Endothelial cell of umbilical vein (primary cell): ENCODE results near the gene AMPD1. TPM values are rescaled to one million over a fixed set of nuclear protein-coding genes. Genes with fewer than 3 reads are reported as not detected.

Experiments
- BruUV-seq: library from RNA; stranded (reverse); fragments of 400-500 nt; replicated peaks from 2 replicates; lab custom pipeline; 2021; lab: Mats Ljungman, UMichigan
- CTCF ChIA-PET: fragments of 300-600, 350-600 bp; sonication (Branson Sonifier 250); formaldehyde crosslinking; loops from one replicate; lab custom pipeline; 2021; ENCODE audit warnings: antibody characterized with exemption, inconsistent platforms; lab: Charles Lee
- POLR2A ChIA-PET: fragments of 300-600, 350-600 bp; sonication (Branson Sonifier 250); formaldehyde crosslinking; loops from one replicate; lab custom pipeline; 2021; ENCODE audit warnings: antibody characterized with exemption, inconsistent platforms; lab: Charles Lee
- DNase-seq: peaks from one replicate; pipeline ENCODE4 v3.0.0-alpha.2; 2011; ENCODE audit warnings: low read depth, low spot score
- FAIRE-seq: peaks from 2 replicates; lab custom pipeline; 2011; peaks lifted over from hg19 to GRCh38; lab: Jason Lieb, UNC
- H2AFZ ChIP-seq: 2 replicates; pipeline ENCODE4 v1.6.0; 2012; ENCODE audit warnings: low read depth, low read length, control low read depth, inconsistent platforms
- H3K27ac ChIP-seq: 2 replicates; pipeline ENCODE4 v1.5.1; 2011; ENCODE audit warnings: low read depth, mild to moderate bottlenecking, control low read depth, low read length, moderate library complexity; ENCODE audit not compliant: insufficient read depth
- H3K27me3 ChIP-seq, 2 experiments: 2 replicates each; pipeline versions ENCODE4 v1.6.0 to v1.6.1; 2011; ENCODE audit warnings: low read length in 2 of 2, mixed read lengths in 1 of 2; ENCODE audit not compliant: control insufficient read depth in 2 of 2, insufficient read depth in 2 of 2
- H3K36me3 ChIP-seq, 2 experiments: 2 replicates in 1 of 2; 3 replicates in 1 of 2; pipeline ENCODE4 v1.5.1; 2011; ENCODE audit warnings: low read length in 2 of 2, mild to moderate bottlenecking in 1 of 2, moderate library complexity in 1 of 2; ENCODE audit not compliant: control insufficient read depth in 2 of 2, insufficient read depth in 2 of 2; ENCODE audit errors: extremely low read depth in 1 of 2
- H3K4me1 ChIP-seq: 3 replicates; pipeline ENCODE4 v1.5.1; 2011; ENCODE audit warnings: mild to moderate bottlenecking, low read length; ENCODE audit not compliant: control insufficient read depth, insufficient read depth; ENCODE audit errors: extremely low read depth
- H3K4me2 ChIP-seq: 2 replicates; pipeline ENCODE4 v1.6.1; 2011; ENCODE audit warnings: low read length, control low read depth, mixed read lengths; ENCODE audit not compliant: insufficient read depth
- H3K4me3 ChIP-seq, 3 experiments: fragments of 200-600 bp in 1 of 3; sonication (generic), shearing (Covaris generic) in 1 of 3; replicated peaks in 1 of 3; 2 replicates each; pipeline ENCODE4 v1.5.1; 2011 to 2016; ENCODE audit warnings: control low read depth in 3 of 3, low read length in 3 of 3, mild to moderate bottlenecking in 2 of 3, inconsistent platforms in 1 of 3, low read depth in 1 of 3, moderate library complexity in 1 of 3; ENCODE audit not compliant: insufficient read depth in 1 of 3
- H3K79me2 ChIP-seq: 2 replicates; pipeline ENCODE4 v1.6.0; 2012; ENCODE audit warnings: low read length, inconsistent platforms; ENCODE audit not compliant: control insufficient read depth, insufficient read depth
- H3K9ac ChIP-seq: replicated peaks from 2 replicates; pipeline ENCODE3; 2011; ENCODE audit warnings: low read length, control low read depth; ENCODE audit not compliant: insufficient read depth; ENCODE audit errors: extremely low read depth
- H3K9me1 ChIP-seq: replicated peaks from 3 replicates; pipeline ENCODE4 v1.6.0; 2011; ENCODE audit warnings: mild to moderate bottlenecking, low read length; ENCODE audit not compliant: control insufficient read depth, insufficient read depth; ENCODE audit errors: extremely low read depth
- H3K9me3 ChIP-seq: replicated peaks from 2 replicates; pipeline ENCODE4 v1.5.1; 2012; ENCODE audit warnings: low read length, inconsistent platforms; ENCODE audit not compliant: control insufficient read depth, insufficient read depth
- H4K20me1 ChIP-seq: replicated peaks from 2 replicates; pipeline ENCODE3; 2011; ENCODE audit warnings: mild to moderate bottlenecking, low read length; ENCODE audit not compliant: control insufficient read depth, insufficient read depth; ENCODE audit errors: extremely low read depth
- EZH2 ChIP-seq: IDR thresholded peaks from 2 replicates; pipeline ENCODE4 v1.6.1; 2012; ENCODE audit warnings: borderline replicate concordance, low read depth, mild to moderate bottlenecking, moderate library complexity, low read length, inconsistent platforms; ENCODE audit not compliant: severe bottlenecking
- FOS ChIP-seq: IDR thresholded peaks from 2 replicates; pipeline ENCODE4 v1.6.1; 2011; ENCODE audit warnings: mild to moderate bottlenecking, low read length, moderate library complexity, borderline replicate concordance; ENCODE audit not compliant: insufficient read depth
- GATA2 ChIP-seq: IDR thresholded peaks from 2 replicates; pipeline ENCODE4 v1.7.0; 2011; ENCODE audit warnings: low read depth, mild to moderate bottlenecking, moderate library complexity, mixed read lengths, low read length; ENCODE audit not compliant: insufficient read length, insufficient read depth
- JUN ChIP-seq: IDR thresholded peaks from 2 replicates; pipeline ENCODE4 v1.6.1; 2011; ENCODE audit warnings: borderline replicate concordance, low read depth; ENCODE audit not compliant: insufficient read length, insufficient read depth
- POLR2A ChIP-seq: IDR thresholded peaks from 2 replicates; pipeline ENCODE4 v1.6.1; 2012; ENCODE audit warnings: low read depth, mild to moderate bottlenecking, control low read depth, low read length
- POLR2AphosphoS5 ChIP-seq: IDR thresholded peaks from 2 replicates; pipeline ENCODE4 v1.6.1; 2012; ENCODE audit warnings: low read depth, mild to moderate bottlenecking, control low read depth, low read length, moderate library complexity; ENCODE audit not compliant: insufficient read depth
- dilution Hi-C: fragments of 300-500 bp; cut with MboI; formaldehyde crosslinking; loops from one replicate; pipeline ENCODE4 v1.15.0; 2019; ENCODE audit warnings: low sequenced_read_pairs; ENCODE audit not compliant: extremely low pct_ligation_motif_present
- intact Hi-C: fragments of 100-400 bp; cut with micrococcal nuclease; formaldehyde crosslinking; loops from one replicate; pipeline ENCODE4 v1.10.0; 2022
- polyA plus RNA-seq, 4 experiments: library from polyadenylated mRNA; depleted of rRNA in 3 of 4; stranded (reverse) in 3 of 4; unstranded in 1 of 4; fragments of >200 nt; gene quantifications; 2 replicates each; pipeline versions ENCODE4 v1.2.1 to v1.2.3, GENCODE V29; 2011 to 2012; ENCODE audit warnings: missing spikeins in 1 of 4
- total RNA-seq: library from RNA; stranded (reverse); gene quantifications from 2 replicates; pipeline ENCODE4 v1.2.3, GENCODE V29; 2021
- TF ChIP-seq, protein P1 (sequence below): IDR thresholded peaks from 2 replicates; pipeline ENCODE4 v1.6.1; 2011; ENCODE audit not compliant: insufficient read depth, insufficient read length

The AMPD1 gene
- total and polyA plus RNA-seq, 2 donors (not counting 3 experiments of a cell fraction or from before 2014, with no cell fraction given): not detected

DNA sequence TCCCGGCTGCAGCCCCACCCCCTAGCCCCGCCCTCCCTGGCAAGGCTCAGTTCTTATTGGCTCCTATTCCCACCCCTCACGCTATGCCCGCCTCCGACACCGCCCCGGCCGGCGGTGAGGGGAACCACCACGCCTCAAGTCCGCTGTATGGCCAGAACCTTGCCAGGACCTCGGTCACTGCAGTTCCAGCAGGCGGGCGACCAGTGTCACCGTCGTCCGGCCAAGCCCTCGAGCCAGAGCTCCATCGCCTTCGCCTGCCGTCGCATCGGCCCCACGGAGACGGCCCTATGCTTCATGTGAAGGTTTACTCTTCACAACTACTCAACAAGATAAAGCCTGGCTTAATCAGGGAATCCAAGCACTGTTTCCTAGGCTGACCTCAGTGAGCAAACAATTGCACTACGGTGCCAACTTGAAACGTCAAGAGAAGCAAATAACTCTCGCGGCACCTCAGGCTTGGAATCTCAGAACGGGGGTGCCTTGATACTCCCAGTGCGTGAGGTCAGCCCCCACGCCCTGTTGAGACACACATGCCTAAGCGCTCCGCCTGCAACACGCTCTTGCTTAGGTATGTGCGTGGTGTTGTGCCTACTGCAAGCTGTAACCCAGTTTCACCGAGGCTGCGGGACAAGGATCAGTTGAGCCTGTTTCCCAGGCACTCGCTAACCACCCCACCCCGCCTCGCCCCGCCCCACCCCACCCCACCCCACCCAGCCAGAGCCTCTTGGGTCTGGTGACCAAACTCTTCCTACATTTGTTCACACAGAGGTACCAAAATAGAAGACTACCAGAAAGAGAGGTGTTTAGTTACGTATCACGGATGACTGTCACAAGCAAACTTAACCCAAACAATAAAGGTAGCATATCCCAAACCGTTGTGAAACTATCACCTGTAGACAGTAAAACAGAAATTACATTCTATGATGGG lies 25.0 kb downstream of the AMPD1 start:
- peak overlapping the region; percentile 49 for H3K9ac ChIP-seq
- no peak overlapping the region for H3K27ac ChIP-seq
- TF ChIP-seq POLR2A (no peak), JUN (no peak), FOS (no peak), GATA2 (no peak), EZH2 (no peak), POLR2AphosphoS5 (no peak)
- TF ChIP-seq, protein P1, sequence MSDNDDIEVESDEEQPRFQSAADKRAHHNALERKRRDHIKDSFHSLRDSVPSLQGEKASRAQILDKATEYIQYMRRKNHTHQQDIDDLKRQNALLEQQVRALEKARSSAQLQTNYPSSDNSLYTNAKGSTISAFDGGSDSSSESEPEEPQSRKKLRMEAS: no peak
- H3K36me3 ChIP-seq: no peaks in the 10 kb centered on the region
- peaks cover 11% of the 10 kb centered on the region for H3K4me1 ChIP-seq
- ChIA-PET CTCF (interaction anchor here (0.6 to 2.7 kb wide), 7 partner anchors 15 to 692 kb away, joined by 3 to 12 read pairs (median 5); partner anchors contain the start of gene OLFML3), POLR2A (no interaction called here)
- dilution Hi-C loops: no loop called here
- H3K79me2 ChIP-seq: no peaks in the 10 kb centered on the region
- peak overlapping the region in 2 of 3 experiments; percentile 49 to 62 for H3K4me3 ChIP-seq
- no peaks in the 10 kb centered on the region for H3K9me3 ChIP-seq
- no peaks in the 10 kb centered on the region for H3K9me1 ChIP-seq
- H3K27me3 ChIP-seq: peaks cover 10 to 17% of the 10 kb centered on the region in 2 experiments
- intact Hi-C loops: loop anchor here (1.0 to 10.0 kb wide), 6 partner anchors 46 to 692 kb away; partner anchors contain the start of genes BCAS2, NRAS and TRIM33
- H3K4me2 ChIP-seq: peak overlapping the region; percentile 87
- H2AFZ ChIP-seq: peak overlapping the region; percentile 84
- H4K20me1 ChIP-seq: no peaks in the 10 kb centered on the region
- BruUV-seq: no TSS peak
- DNase-seq: peak; percentile 91
- FAIRE-seq: peak; percentile 92
